OCI-LY3 (cell line): ENCODE results near the gene PGS1.

ENCODE experiments used
- H2AFZ ChIP-seq: fragments of 200-600, 300-600 bp; shearing (Covaris generic); 2 replicates; pipeline ENCODE4 v1.6.0; 2014; ENCODE audit warnings: antibody characterized with exemption, low read depth, low read length
- H3K27ac ChIP-seq: fragments of 200-600, 300-600 bp; sonication (generic); 2 replicates; pipeline ENCODE4 v1.5.1; 2014; ENCODE audit warnings: mild to moderate bottlenecking, low read length, moderate library complexity, mixed read lengths
- H3K27me3 ChIP-seq: fragments of 200-600, 300-600 bp; sonication (generic); 2 replicates; pipeline ENCODE4 v1.6.1; 2014; ENCODE audit warnings: low read depth, low read length, mixed read lengths
- H3K36me3 ChIP-seq: fragments of 200-600, 300-600 bp; sonication (generic); replicated peaks from 2 replicates; pipeline ENCODE3; 2014; ENCODE audit warnings: low read depth, low read length, mixed read lengths
- H3K4me1 ChIP-seq: fragments of 300-600, 200-600 bp; sonication (generic); 2 replicates; pipeline ENCODE4 v1.6.1; 2014; ENCODE audit warnings: low read length, mixed read lengths
- H3K4me2 ChIP-seq: fragments of 200-600, 300-600 bp; sonication (generic); 2 replicates; pipeline ENCODE4 v1.6.1; 2014; ENCODE audit warnings: low read length, mixed read lengths
- H3K4me3 ChIP-seq: fragments of 300-600, 200-600 bp; sonication (generic); 2 replicates; pipeline ENCODE4 v1.5.1; 2014; ENCODE audit warnings: antibody characterized with exemption, mild to moderate bottlenecking, low read length, moderate library complexity
- H3K79me2 ChIP-seq: fragments of 300-600, 200-600 bp; shearing (Covaris generic); 2 replicates; pipeline ENCODE4 v1.6.1; 2014; ENCODE audit warnings: mild to moderate bottlenecking, low read length, mixed read lengths
- H3K9ac ChIP-seq: fragments of 300-600, 200-600 bp; shearing (Covaris generic); 2 replicates; pipeline ENCODE4 v1.6.0; 2014; ENCODE audit warnings: mild to moderate bottlenecking, low read length, moderate library complexity
- H3K9me3 ChIP-seq: fragments of 200-600, 300-600 bp; shearing (Covaris generic); 2 replicates; pipeline ENCODE4 v1.6.1; 2014; ENCODE audit warnings: low read length, mixed read lengths; ENCODE audit not compliant: insufficient read depth
- H4K20me1 ChIP-seq: fragments of 200-600, 300-600 bp; sonication (generic); 2 replicates; pipeline ENCODE4 v1.6.1; 2016; ENCODE audit warnings: low read length, mixed read lengths; ENCODE audit not compliant: insufficient read depth
- CTCF ChIP-seq: fragments of 200-600, 300-600 bp; sonication (generic); IDR thresholded peaks from 2 replicates; pipeline ENCODE4 v1.5.1; 2014; ENCODE audit warnings: antibody characterized with exemption, low read length, low read depth
- EZH2phosphoT487 ChIP-seq: fragments of 200-600 bp; shearing (Covaris generic); IDR thresholded peaks from 2 replicates; pipeline ENCODE4 v1.6.1; 2018; ENCODE audit warnings: antibody characterized with exemption, mixed run types, low read depth

PGS1 gene

GRCh38 chr17:78417531-78417909 lies 39.1 kb downstream of the PGS1 start:
- Histone ChIP-seq H3K4me2 (no peak overlapping the region), H3K27me3 (no peaks in the 10 kb centered on the region), H4K20me1 (peaks cover 63% of the 10 kb centered on the region), H3K4me3 (no peak overlapping the region), H2AFZ (no peak overlapping the region), H3K4me1 (no peaks in the 10 kb centered on the region), H3K9me3 (no peaks in the 10 kb centered on the region), H3K27ac (no peak overlapping the region), H3K9ac (no peak overlapping the region), H3K36me3 (peaks cover 74% of the 10 kb centered on the region), H3K79me2 (peaks cover 52% of the 10 kb centered on the region)
- TF ChIP-seq CTCF (no peak), EZH2phosphoT487 (no peak)

DNA sequence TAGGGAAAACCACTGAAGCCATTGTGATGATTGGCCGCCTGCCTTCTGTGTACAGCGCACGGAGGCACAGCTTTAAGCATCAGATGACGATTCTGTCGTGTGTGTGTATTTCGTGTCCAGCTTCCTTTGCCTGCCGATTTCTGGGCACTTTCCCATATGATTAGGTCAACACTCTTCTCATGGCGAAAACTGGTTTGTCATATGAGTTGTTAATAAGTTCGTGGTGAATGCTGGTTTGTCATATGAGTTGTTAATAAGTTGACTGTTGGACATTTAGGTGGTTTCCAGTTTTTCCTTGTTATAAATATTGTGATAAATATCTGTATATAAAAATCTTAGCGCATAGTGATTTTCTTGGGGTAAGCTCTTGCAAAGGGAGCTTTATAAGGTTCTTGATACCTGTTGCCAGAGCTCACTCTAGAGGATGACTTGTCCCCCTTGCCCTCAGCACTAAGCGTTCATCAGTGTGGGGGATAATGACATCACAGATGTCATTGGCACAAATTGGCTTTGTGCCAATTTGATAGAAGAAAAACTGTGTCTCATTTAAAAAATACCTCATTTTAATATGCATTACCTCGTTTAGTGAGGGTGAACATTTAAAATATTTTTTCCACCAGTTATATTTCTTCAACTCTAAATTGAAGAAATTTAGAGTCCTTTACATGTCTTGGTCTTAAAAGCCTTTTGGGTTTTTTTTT lies 40.0 kb downstream of the PGS1 start:
- TF ChIP-seq CTCF = no peak
- no peak for TF ChIP-seq EZH2phosphoT487
- Histone ChIP-seq H3K4me3 (no peak overlapping the region), H4K20me1 (peaks cover 57% of the 10 kb centered on the region), H3K9ac (no peak overlapping the region), H3K79me2 (peaks cover 44% of the 10 kb centered on the region; the same call in 1 of the 2 replicates), H3K27ac (no peak overlapping the region), H3K9me3 (no peaks in the 10 kb centered on the region), H2AFZ (no peak overlapping the region), H3K4me1 (no peaks in the 10 kb centered on the region), H3K4me2 (no peak overlapping the region), H3K27me3 (no peaks in the 10 kb centered on the region), H3K36me3 (peaks cover 76% of the 10 kb centered on the region)

DNA sequence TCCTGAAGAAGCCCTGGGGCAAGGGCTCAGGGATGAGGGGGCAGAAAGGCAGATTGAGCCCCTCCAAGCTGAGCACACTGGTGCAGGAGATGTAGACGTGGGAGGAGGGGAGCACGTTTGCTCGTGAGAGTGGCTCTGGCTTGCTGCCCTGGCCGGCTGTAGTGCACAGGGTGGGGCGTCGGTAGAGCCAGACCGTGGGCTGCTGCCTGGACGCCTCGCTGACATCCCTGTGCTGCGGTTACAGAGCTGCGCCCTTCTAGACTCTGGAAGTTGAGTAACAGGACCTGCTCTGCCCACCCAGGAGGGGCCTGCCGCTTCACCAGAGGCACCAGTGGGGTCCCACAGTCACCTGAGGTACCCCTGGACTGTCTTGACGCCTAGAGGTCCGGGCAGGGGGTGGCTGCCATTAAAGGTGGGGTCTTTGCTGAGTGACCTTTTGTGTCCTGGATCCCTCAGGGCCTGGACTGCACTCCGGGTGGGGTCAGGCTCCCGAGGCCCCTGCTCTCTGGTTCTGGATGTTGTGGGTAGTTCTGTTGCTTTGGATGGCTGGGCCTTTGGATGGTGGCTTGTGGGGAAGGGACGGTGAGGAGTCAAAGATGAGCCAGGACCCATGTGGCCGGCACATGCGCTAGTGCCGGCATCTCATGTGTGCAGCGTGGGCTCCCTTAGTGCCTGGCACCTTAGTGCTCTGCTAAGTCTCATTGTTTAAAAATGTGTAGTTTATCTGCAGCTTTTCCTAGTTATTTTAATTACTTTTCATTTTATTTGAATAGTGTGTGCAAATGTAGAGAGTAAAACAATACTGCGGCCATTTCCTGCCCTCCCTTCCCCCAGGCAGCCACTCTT lies 41.7 kb downstream of the PGS1 start:
- Histone ChIP-seq H3K27ac (no peak overlapping the region), H3K4me1 (no peaks in the 10 kb centered on the region), H4K20me1 (peaks cover 47% of the 10 kb centered on the region), H3K9me3 (no peaks in the 10 kb centered on the region), H3K4me2 (no peak overlapping the region), H2AFZ (no peak overlapping the region), H3K9ac (no peak overlapping the region), H3K36me3 (peaks cover 86% of the 10 kb centered on the region), H3K27me3 (no peaks in the 10 kb centered on the region), H3K4me3 (no peak overlapping the region), H3K79me2 (peaks cover 34% of the 10 kb centered on the region; the same call in 1 of the 2 replicates)
- TF ChIP-seq CTCF (no peak), EZH2phosphoT487 (no peak)

DNA sequence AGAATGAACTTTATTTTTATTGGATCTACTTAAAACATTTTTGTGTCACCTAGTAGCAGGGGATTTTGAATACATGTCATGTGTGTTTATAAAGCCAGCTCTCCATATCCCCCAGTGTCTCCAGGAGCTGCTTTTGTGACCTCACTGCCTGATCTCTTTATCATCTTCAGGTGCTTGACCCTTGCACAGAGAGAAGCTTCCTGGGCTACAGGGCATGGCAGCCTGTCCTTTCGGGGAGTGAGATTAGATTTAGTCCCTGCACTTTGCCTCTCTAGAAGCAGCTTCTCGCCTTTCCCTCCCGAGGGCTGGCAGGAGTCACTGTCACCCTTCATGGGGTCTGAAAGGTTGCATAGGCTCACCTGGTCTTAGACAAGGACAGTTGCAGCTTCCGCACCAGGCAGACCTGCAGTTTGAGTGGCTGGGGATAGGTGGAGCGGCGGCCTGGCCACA lies 42.7 kb downstream of the PGS1 start:
- H3K4me3 ChIP-seq = no peak overlapping the region
- no peaks in the 10 kb centered on the region for H3K4me1 ChIP-seq
- no peak overlapping the region for H3K9ac ChIP-seq
- H3K4me2 ChIP-seq = no peak overlapping the region
- peaks cover 87% of the 10 kb centered on the region for H3K36me3 ChIP-seq
- no peaks in the 10 kb centered on the region for H3K9me3 ChIP-seq
- TF ChIP-seq EZH2phosphoT487 (no peak), CTCF (no peak)
- no peak overlapping the region for H2AFZ ChIP-seq
- H3K27me3 ChIP-seq = no peaks in the 10 kb centered on the region
- peaks cover 43% of the 10 kb centered on the region for H4K20me1 ChIP-seq
- H3K27ac ChIP-seq = no peak overlapping the region
- peaks cover 31% of the 10 kb centered on the region; the same call in 1 of the 2 replicates for H3K79me2 ChIP-seq
